Neural crest cell (in vitro differentiated cells): ENCODE results near the gene DLEC1. TPM values are rescaled to one million over a fixed set of nuclear protein-coding genes. Genes with fewer than 3 reads are reported as not detected.
"Not testable (repeated sequence)": the region's sequence is repeated elsewhere in the genome, so short reads cannot be mapped to it uniquely, and the experiment has no call there.

Experiments
- DNase-seq: peaks from one replicate; pipeline ENCODE4 v3.0.0; 2021; ENCODE audit warnings: low read depth, mixed read lengths, low spot score
- H3K27ac Mint-ChIP-seq: one replicate; pipeline ENCODE4 v1.8.0; 2021; ENCODE audit warnings: mild to moderate bottlenecking, mixed read lengths; ENCODE audit not compliant: unreplicated experiment
- H3K27me3 Mint-ChIP-seq: 2 replicates; pipeline ENCODE4 v1.8.0; 2021; ENCODE audit warnings: low read depth, mild to moderate bottlenecking, mixed read lengths
- H3K36me3 Mint-ChIP-seq: 2 replicates; pipeline ENCODE4 v1.8.0; 2021; ENCODE audit warnings: low read depth, mild to moderate bottlenecking, mixed read lengths
- H3K4me1 Mint-ChIP-seq: 2 replicates; pipeline ENCODE4 v1.8.0; 2021; ENCODE audit warnings: mixed read lengths
- H3K4me3 Mint-ChIP-seq: one replicate; pipeline ENCODE4 v1.8.0; 2021; ENCODE audit warnings: mild to moderate bottlenecking, mixed read lengths
- H3K9me3 Mint-ChIP-seq: 2 replicates; pipeline ENCODE4 v1.8.0; 2021; ENCODE audit warnings: mixed read lengths
- CTCF ChIP-seq: fragments of 200-600 bp; sonication (generic); conservative IDR thresholded peaks from 2 replicates; pipeline ENCODE4 v1.5.0; 2021; ENCODE audit warnings: antibody characterized with exemption, mild to moderate bottlenecking
- total RNA-seq: library from RNA; stranded (reverse); gene quantifications from 2 replicates; pipeline ENCODE4 v1.2.1, GENCODE V29; 2021

Gene DLEC1
- total RNA-seq, 1 donor from 2014 or later: 1.3 TPM

- H3K27me3 Mint-ChIP-seq: peaks cover 2% of the 10 kb centered on the region
- H3K27ac Mint-ChIP-seq: no peak overlapping the region
- no peaks in the 10 kb centered on the region for H3K9me3 Mint-ChIP-seq
- no peaks in the 10 kb centered on the region for H3K36me3 Mint-ChIP-seq
- TF ChIP-seq CTCF: no peak
- DNase-seq: no peak
- no peaks in the 10 kb centered on the region for H3K4me1 Mint-ChIP-seq
- no peak overlapping the region for H3K4me3 Mint-ChIP-seq
Observed at GRCh38 chr3:38154625-38155255, 115.7 kb downstream of the DLEC1 start.

GRCh38 chr3:38155825-38156224 lies 116.8 kb downstream of the DLEC1 start:
- TF ChIP-seq CTCF: no peak

GRCh38 chr3:38157117-38157516 lies 118.1 kb downstream of the DLEC1 start:
- peaks cover 2% of the 10 kb centered on the region for H3K9me3 Mint-ChIP-seq
- H3K4me1 Mint-ChIP-seq: no peaks in the 10 kb centered on the region
- TF ChIP-seq CTCF: no peak
- peaks cover 2% of the 10 kb centered on the region for H3K27me3 Mint-ChIP-seq
- no peak overlapping the region for H3K27ac Mint-ChIP-seq
- DNase-seq: no peak
- no peaks in the 10 kb centered on the region for H3K36me3 Mint-ChIP-seq
- H3K4me3 Mint-ChIP-seq: no peak overlapping the region

More at GRCh38 chr3:38155825-38156224, 116.8 kb downstream of the DLEC1 start:
- H3K27me3 Mint-ChIP-seq: peaks cover 2% of the 10 kb centered on the region
- peaks cover 2% of the 10 kb centered on the region for H3K9me3 Mint-ChIP-seq
- no peaks in the 10 kb centered on the region for H3K36me3 Mint-ChIP-seq
- H3K4me1 Mint-ChIP-seq: no peaks in the 10 kb centered on the region
- H3K27ac Mint-ChIP-seq: no peak overlapping the region
- no peak overlapping the region for H3K4me3 Mint-ChIP-seq
- no peak for DNase-seq

- Mint-ChIP-seq H3K27ac (no peak overlapping the region), H3K4me3 (no peak overlapping the region), H3K9me3 (peaks cover 2% of the 10 kb centered on the region), H3K27me3 (peaks cover 2% of the 10 kb centered on the region), H3K4me1 (no peaks in the 10 kb centered on the region), H3K36me3 (no peaks in the 10 kb centered on the region)
- DNase-seq: no peak
- no peak for TF ChIP-seq CTCF
Observed at GRCh38 chr3:38157595-38157994, 118.6 kb downstream of the DLEC1 start.

- Mint-ChIP-seq H3K27ac (no peak overlapping the region), H3K36me3 (no peaks in the 10 kb centered on the region), H3K27me3 (no peaks in the 10 kb centered on the region), H3K9me3 (peaks cover 2% of the 10 kb centered on the region), H3K4me1 (no peaks in the 10 kb centered on the region), H3K4me3 (no peak overlapping the region)
- TF ChIP-seq CTCF: no peak
- no peak for DNase-seq
Observed at GRCh38 chr3:38158472-38158871, 119.5 kb downstream of the DLEC1 start.

- H3K27ac Mint-ChIP-seq: not testable (repeated sequence)
Observed at GRCh38 chr3:38160704-38161103, 121.7 kb downstream of the DLEC1 start.

More at GRCh38 chr3:38160704-38161103, 121.7 kb downstream of the DLEC1 start:
- peaks cover 11% of the 10 kb centered on the region for H3K4me1 Mint-ChIP-seq
- H3K4me3 Mint-ChIP-seq, H3K9me3 Mint-ChIP-seq, DNase-seq, H3K36me3 Mint-ChIP-seq, H3K27me3 Mint-ChIP-seq: not testable (repeated sequence)
